GM18498 (cell line): ENCODE data around the gene ZNF275.
"Not testable (repeated sequence)": the region's sequence is repeated elsewhere in the genome, so short reads cannot be mapped to it uniquely, and the experiment has no call there.

Experiments used
- ATAC-seq: cut with Tn5 transposase; IDR thresholded peaks from one replicate; pipeline ENCODE4 v1.9.1; 2021; ENCODE audit warnings: mild to moderate bottlenecking, moderate library complexity; ENCODE audit not compliant: unreplicated experiment

Gene ZNF275

DNA sequence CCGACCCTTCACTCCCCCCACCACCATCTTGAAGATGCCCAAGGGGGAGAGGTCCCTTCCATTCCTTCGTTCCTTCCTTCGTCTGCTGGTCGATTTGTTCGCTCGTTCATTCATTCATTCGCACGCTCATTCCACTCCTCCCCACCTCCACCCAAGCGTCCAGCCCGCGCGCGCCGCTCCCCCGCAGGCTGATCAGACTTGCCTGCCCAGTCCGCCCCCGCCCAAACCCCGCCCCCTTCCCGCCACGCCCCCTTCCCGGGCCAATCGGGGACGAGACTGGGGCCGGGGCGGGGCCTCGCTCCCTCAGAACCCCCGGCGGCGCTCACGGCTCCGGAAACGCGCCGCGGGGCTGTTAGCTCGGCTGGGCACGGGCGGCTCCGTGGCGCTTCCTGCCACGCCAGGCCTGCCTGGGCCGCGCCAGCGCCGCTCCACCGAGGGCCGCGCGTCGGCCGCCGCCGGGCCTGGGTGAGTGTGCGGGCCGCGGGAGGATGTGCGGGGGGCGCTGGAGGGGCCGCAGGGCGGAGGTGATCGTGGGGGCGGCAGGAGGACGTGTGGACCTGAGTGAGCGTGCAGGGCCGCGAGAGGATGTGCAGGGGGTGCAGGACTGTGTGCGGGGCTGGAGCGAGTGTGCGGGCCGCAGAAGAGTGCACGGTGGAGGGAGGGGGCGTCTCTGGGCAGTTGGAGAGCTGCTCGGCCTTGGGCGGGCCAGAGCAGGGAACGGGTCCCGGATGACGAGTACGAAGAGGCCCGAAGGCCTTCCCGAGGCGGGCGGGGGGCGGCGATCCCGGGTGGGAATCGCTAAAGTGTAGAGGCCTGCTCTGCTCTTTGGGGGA, at the start of gene ZNF275:
ZNF275 (plus strand) TSS at position 333 of the 833 bp plus-strand sequence. CDS start 2,527 bp downstream, outside the sequence.
- ATAC-seq, result peak; percentile 95

GRCh38 chrX:153285678-153286077, 48.3 kb upstream of the ZNF275 start:
- not testable (repeated sequence) for ATAC-seq

GRCh38 chrX:153288807-153289206, 45.1 kb upstream of the ZNF275 start:
- ATAC-seq, result not testable (repeated sequence)

DNA sequence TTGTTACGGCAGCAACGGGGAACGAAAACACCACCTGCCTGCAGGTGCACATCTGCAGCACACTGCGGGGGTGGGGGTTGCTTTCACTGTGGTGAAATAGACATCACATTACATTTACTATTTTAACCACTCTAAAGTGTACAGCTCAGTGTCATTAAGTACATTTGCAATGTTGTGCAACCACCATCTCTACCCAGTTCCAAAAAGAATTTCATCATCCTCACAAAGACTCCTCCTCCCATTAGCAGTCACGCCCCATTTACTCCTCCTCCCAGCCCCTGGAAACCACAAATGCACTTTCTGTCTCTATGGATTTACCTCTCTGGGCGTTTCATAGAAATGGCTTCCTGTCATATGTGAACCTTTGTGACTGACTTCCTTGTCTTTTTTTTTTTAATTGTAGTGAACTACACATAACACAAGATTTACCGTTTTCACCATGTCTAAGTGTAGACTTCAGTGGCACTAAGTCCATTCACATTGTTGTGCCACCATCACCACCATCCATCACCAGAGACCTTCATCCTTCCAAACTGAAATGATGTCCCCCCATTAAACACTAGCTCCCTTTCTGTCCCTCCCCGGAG, 40.4 kb upstream of the ZNF275 start:
- not testable (repeated sequence) for ATAC-seq

- no peak for ATAC-seq
Observed at GRCh38 chrX:153297376-153297775, 36.6 kb upstream of the ZNF275 start.

- no peak for ATAC-seq
Observed at GRCh38 chrX:153299855-153300254, 34.1 kb upstream of the ZNF275 start.

DNA sequence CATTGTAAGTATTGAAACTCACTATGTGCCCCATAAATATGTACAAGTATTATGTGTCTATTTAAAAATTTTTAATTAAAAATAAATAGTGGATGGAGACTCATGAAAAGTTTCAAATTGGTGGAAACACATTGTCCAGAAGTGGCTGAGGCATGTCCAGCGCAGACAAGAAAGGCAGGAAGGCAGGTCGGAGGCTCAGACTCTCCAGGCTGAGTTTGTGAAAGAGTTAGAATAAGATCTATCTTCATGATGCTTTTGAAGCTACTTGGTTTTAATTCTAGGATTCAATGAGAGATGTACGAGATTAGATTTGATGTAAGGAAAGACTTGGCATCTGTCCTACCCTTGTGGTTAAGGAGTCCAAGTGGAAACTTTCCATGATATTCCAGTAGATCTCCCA, 32.2 kb upstream of the ZNF275 start:
- ATAC-seq, result no peak

DNA sequence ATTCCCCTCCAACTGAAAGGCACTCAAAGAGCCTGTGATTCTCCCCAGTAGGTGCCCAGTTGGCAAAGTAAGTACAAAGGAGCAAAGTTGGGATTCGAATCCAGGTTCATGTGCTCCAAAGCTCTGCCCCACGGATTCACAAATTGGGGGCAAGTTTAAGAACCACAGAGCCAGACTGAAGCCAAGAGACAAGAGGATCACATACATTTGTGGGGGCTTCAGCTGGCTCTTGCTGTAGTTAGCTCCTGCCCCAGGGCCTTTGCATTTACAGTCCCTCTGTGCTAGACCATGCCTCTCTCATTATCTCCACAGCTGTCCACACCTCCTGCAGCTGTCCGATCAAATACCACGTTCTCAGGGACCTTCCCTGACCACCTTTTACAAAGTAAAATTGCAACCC, 31.2 kb upstream of the ZNF275 start:
- no peak for ATAC-seq

DNA sequence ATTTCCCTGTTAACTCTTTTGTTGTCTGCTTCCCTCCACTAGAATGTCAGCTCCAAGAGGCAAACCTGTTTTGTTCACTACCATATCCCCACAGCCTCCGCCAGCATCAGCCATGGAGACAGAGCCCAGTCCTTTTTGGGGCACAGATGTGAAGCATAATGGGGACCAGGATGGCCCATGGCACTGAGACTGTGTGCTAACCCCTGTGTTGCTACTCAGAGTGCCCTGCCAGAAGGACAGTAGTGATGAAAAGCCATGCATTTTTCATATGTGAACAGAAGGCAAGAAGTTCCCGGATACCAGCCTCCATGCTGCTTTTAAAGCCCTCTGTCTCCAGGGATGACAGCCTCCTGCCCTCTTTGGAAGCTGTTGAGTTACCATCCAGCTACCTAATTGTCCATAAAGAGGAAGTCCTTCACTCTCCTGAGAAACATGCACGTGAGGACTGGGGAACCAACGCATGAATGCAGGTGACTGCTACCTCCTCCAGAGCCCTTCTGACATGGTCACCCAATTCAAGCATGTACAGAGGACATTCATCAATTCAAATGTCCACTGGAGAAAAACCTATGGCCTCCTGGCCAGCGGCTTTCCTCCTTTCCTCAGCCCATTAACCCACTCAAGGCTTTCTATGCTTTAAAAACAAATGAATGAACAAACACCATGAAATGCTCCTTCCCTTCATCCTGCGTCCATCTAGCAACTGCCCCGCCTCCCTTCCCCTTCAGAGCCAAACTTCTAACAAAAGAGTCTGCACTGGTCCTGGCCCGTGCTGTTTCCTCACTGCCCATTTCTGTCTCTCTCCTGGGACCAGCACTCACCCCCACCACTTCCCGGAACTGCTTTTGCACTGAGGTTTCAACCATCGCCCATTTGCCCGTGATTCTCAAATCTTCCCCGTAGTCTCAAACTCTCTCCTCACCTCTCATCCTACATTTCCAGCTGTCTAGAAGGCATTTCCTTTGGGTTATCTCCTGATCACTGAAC, 30.4 kb upstream of the ZNF275 start:
- no peak for ATAC-seq

DNA sequence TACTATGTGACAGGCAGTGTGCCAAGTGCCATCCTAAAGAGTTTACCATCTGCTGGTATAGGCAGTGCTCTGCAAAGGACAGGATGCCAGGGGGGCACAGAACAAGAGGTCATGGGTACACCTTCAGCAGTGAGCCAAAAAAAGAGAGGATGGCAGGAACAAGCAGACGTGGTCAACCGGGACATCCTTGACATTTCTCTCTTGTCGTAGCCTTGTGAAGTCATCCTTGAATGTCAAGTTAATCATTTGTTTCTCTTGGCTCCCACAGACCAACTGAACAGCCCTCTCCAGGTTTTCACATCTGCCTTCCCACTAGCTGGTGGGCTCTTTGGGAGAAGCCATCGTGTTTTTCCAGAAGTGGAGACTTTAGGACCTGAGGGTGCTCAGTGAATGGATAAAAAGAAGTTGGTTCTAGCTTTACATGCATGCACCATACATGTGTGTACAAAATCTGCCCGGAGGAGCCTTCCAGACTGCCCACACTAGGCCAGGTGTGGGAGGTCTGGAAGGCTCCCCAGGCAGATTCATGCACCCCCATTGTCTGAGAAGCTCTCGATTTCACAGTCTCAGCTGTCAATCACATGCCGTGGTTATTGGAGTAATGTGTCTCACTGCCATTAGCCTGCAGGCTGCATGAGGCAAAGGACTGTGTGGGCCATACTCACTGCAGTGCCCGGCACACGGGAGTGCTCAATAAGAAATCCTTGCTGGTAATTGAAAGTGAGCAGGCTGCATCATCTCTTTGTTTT, 28.8 kb upstream of the ZNF275 start:
- no peak for ATAC-seq

DNA sequence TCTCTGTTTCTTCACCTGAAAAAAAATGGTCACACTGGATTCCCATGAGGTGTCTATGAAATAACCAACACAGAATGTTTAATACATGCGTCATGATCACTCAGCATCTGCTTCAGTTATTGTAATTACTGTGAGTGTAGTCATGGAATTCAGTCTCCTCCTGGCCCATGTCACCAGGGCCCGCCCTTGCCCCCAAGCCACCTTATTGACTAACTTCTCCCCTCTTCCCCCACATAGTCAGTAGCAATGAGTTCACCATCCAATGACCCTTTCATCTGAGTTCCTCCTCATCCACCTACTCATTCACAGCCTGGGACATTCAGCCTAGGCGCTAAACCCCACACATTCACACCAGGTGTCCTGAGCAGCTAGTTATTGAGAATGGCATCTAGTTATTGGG, 28.0 kb upstream of the ZNF275 start:
- ATAC-seq, result no peak

GRCh38 chrX:153306527-153307115, 27.3 kb upstream of the ZNF275 start:
- ATAC-seq, result no peak

DNA sequence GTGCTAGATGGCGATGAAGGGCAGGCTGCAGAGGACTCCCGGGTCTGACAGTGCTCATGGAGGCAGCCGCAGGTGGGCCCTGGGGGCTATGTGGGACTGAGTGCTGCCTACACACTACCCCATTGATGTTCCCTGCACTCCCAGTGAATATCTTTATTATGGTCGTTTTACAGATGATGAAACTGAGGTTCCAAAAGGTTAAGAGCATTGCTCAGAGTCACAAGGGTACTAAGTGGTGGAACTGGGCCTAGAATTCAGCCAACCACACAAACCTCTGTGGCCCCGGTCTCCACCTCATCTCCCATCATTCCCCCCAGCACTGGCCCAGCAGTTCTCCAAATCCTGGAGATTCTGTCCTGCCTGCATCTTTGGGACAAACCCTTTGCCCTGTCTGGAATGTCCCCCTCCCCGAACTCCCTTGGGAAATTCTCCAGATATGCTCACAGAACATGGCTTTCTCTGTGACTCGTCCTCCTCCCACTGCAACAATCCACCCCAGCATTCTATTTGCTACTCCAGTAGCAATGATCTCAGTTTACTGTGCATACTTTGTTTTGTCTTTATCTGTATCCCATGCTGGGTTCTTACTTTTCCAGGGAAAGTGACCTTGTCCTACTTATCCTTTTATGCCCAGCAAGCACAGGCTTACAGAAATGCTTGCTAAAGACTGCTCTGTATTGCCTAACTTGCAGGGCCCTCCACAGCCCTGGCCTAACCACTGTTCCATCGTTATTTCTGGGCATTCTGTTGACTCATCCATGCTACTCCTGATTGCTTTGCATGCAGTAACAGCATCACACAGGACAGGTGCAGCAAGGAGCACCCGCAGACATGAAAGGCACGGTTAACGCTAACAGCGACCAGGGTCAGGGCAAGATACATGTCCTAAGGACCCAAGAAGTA, 26.4 kb upstream of the ZNF275 start:
- no peak for ATAC-seq

- no peak for ATAC-seq
Observed at GRCh38 chrX:153310901-153311300, 23.1 kb upstream of the ZNF275 start.

GRCh38 chrX:153312041-153312440, 21.9 kb upstream of the ZNF275 start:
- ATAC-seq, result no peak

GRCh38 chrX:153312842-153313241, 21.1 kb upstream of the ZNF275 start:
- no peak for ATAC-seq

- no peak for ATAC-seq
Observed at GRCh38 chrX:153317306-153317705, 16.6 kb upstream of the ZNF275 start.

DNA sequence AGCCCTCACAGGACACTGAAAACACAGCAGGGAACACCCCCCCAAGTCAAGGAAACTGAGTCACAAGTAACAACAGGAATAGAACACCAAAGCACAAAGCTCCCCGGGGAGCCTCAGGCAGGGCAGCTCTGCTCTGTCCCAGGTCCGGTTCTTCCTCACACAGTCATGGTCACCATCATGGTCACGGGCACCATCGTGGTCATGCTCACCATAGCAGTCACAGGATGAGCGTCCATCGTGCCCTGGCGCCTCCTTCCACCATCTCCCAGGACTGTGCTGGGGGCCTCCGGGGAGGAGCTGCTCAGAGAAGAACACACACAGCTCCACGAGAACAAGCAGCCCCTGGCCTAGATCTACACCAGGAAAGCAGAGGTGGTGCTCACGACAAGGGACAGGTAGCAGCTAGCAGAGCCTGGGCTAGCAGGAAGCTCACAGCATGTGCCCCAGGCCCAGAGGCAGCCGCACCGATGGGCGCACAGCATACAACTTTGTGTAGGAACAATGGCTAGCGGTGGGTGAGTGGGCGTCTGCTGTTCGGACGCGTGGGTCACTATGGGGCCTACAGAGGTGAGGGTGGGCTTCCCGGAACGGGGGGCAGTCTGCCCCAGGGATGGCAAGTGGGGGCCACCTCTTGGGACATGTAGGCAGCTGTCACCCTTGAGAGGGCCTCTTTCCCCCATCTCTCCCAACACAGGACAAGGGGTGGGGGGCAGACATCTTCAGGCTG, 15.8 kb upstream of the ZNF275 start:
- ATAC-seq, result no peak
